B cell (primary cell): ENCODE data around the gene HS6ST3.

Experiments used
- CTCF ChIP-seq: fragments of 200-600 bp; IDR thresholded peaks from one replicate; pipeline ENCODE4 v1.8.0; 2022; ENCODE audit warnings: antibody characterized with exemption, mild to moderate bottlenecking
- EZH2 ChIP-seq: IDR thresholded peaks from 2 replicates; pipeline ENCODE4 v1.6.1; 2012; ENCODE audit warnings: borderline replicate concordance, low read depth, mild to moderate bottlenecking, moderate library complexity, low read length; ENCODE audit not compliant: insufficient read depth, poor library complexity, severe bottlenecking

- no peak for TF ChIP-seq CTCF
- TF ChIP-seq EZH2: no peak
These were observed 435.8 kb downstream of the HS6ST3 start for GRCh38 chr13:96525715-96526114.
